ENCODE data around the gene MYO6. TPM values are rescaled to one million over a fixed set of nuclear protein-coding genes. Genes with fewer than 3 reads are reported as not detected.

The MYO6 gene
- total and polyA plus RNA-seq, 2 of the 8 experiments (the other 6 are each of a cell fraction or from before 2014, with no cell fraction given), result 8.3 to 21.9 TPM

DNA sequence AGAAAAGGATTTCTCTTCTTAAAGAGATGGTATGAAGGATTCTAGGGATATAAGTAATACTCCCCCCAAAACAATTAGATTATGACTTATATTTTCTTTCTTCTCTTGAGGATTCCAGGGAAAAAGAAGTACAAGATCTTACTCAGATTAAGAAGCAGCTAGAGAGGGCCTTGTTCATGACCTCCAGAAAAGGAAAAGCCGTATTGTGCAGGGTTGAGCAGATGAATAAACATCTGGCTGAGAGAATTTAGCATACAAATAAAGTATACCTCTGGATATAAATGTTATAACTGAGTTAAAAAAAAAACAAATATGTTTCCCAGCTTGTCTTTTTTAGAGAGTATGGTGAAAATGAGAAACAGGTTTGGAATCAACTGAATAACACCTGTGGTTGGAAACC is 11.3 kb downstream of the MYO6 start (continued):
- TF ChIP-seq TBP (IDR thresholded peaks at IDR 0.05; ENCODE audit: low read depth, low read length) (no peak), CREB1 (IDR thresholded peaks at IDR 0.05) (no peak), CEBPB (IDR thresholded peaks at IDR 0.05; ENCODE audit: low read depth, low read length) (no peak), ZNF274 (IDR thresholded peaks at IDR 0.05; ENCODE audit: borderline replicate concordance, extremely low read depth, low read length) (no peak), BCL11A (IDR thresholded peaks at IDR 0.05; ENCODE audit: low read depth in 2 of 2, low read length in 2 of 2) (no peak), SP1 (IDR thresholded peaks at IDR 0.05; ENCODE audit: low read depth, low read length) (no peak), YY1 (IDR thresholded peaks at IDR 0.05; ENCODE audit: low read depth, low read length) (no peak)

Measured in H1 (cell line).